Testis (tissue), 2 donors: ENCODE data around the gene PAQR9.

Experiments used
- CTCF ChIP-seq, 3 experiments: fragments of 450-650 bp in 2 of 3; fragments of 200-600 bp in 1 of 3; sonication (generic) in 1 of 3; IDR thresholded peaks; one replicate each; pipeline ENCODE4 v1.5.1; 2016 to 2019; ENCODE audit warnings: antibody characterized with exemption in 3 of 3, mild to moderate bottlenecking in 2 of 3, moderate library complexity in 1 of 3
- POLR2A ChIP-seq: fragments of 450-650 bp; IDR thresholded peaks from one replicate; pipeline ENCODE4 v1.6.1; 2017; ENCODE audit warnings: antibody characterized with exemption, mild to moderate bottlenecking, moderate library complexity

GRCh38 chr3:143001369-143002082 is 38.1 kb upstream of the PAQR9 start, which contains the start of gene U2SURP:
- peak in 2 of 3 experiments; percentile 22 to 34 for TF ChIP-seq CTCF (IDR thresholded peaks at IDR 0.05)
- peak; percentile 45 for TF ChIP-seq POLR2A
